NCI-H460 (cell line): ENCODE results near the gene QSER1. TPM values are rescaled to one million over a fixed set of nuclear protein-coding genes. Genes with fewer than 3 reads are reported as not detected.
"Not testable (repeated sequence)": the region's sequence is repeated elsewhere in the genome, so short reads cannot be mapped to it uniquely, and the experiment has no call there.

Source experiments
- DNase-seq: peaks from one replicate; pipeline ENCODE4 v3.0.0-alpha.2; 2016; ENCODE audit warnings: low read depth; ENCODE audit errors: extremely low read depth
- polyA plus RNA-seq: library from polyadenylated mRNA; depleted of rRNA; stranded (reverse); fragments of >200 nt; gene quantifications from 2 replicates; pipeline ENCODE4 v1.2.3, GENCODE V29; 2014; cell fraction: nucleus; rRNA removed
- total RNA-seq: library from RNA; depleted of rRNA; stranded (reverse); fragments of >200 nt; shearing (Covaris generic); gene quantifications from 2 replicates; pipeline ENCODE4 v1.2.3, GENCODE V29; 2014; rRNA removed

Gene QSER1
- total RNA-seq = 21.8 and 22.6 TPM in 2 replicates
- polyA plus RNA-seq = 14.8 and 22.5 TPM in 2 replicates

- peak; percentile 41 for DNase-seq
These were observed at the start of gene QSER1 for GRCh38 chr11:32892355-32893092. QSER1 (plus strand) TSS chr11:32892811; CDS start chr11:32893126, 315 bp downstream.

DNA sequence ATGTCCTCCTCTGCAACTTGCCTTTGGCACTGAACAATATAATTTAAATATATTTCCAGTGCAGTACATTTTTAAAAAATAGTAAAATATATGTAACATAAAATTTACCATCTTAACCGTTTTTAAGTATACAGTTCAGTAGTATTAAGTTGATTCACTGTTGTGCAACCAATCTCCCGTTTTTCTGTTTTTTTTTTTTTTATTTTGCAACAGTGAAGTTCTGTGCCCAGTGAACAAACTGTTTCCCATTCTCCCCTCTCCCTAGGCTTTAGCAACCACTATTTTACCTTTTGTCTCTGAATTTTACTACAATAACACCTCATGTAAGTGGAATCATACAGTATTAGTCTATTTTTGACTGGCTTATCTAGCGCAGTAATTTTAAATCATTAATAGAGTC, 49.1 kb upstream of the QSER1 start:
- DNase-seq = no peak

- no peak for DNase-seq
These were observed 45.1 kb upstream of the QSER1 start for GRCh38 chr11:32847511-32847910.

- DNase-seq = no peak
These were observed 42.9 kb upstream of the QSER1 start for GRCh38 chr11:32849761-32850160.

- no peak for DNase-seq
These were observed 41.4 kb upstream of the QSER1 start for GRCh38 chr11:32851251-32851650.

- DNase-seq = no peak
These were observed 40.4 kb upstream of the QSER1 start for GRCh38 chr11:32852207-32852606.

GRCh38 chr11:32855601-32856000, 37.0 kb upstream of the QSER1 start:
- no peak for DNase-seq

DNA sequence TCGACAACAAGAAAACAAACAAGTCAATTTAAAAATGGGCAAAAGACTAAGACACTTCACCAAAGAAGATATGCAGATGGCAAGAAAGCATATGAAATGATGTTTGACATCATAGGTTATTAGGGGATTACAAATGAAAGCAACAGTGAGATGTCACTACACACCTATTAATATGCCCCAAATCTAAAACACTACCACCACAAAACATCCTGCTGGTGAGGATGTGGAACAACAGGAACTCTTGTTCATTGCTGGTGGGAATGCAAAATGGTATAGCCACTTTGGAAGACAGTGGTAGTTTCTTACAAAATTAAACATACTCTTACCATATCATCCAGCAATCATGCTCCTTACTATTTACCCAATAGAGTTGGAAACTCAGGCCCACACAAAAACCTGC, 33.9 kb upstream of the QSER1 start:
- DNase-seq = no peak

DNA sequence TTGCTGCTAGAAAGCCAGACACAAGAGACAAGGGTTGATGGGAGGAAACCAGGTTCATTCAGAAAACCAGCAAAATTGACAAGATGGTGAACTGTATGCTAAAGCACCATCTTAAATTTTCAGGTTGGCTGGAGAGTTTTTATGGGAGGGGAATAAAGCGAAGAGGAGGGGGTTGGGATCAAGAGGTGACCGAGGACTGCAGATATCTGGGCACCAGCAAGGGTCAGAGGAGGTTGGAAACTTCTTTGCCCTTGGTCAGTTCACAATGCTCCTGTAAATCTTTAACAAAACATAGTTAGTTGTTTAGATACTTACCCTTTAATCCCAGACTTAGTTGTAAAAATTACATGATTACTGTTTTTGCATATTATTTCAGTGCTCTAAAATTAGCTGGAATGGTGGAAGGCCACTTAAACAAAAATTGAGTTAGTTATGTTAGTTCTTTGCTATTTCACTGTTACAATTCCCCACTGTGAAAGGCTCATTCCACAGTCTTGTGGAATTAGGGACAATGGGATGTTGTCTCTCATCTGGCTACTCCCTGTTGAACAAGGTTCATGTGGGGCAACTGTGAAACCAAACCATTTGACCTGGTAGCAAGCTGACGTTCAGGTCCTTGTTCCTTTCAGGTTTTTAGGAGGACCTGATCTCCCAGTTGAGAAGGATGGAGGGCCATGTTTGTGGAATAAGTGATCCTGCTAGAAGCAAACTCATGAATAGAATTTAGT, 30.6 kb upstream of the QSER1 start:
- no peak for DNase-seq

DNA sequence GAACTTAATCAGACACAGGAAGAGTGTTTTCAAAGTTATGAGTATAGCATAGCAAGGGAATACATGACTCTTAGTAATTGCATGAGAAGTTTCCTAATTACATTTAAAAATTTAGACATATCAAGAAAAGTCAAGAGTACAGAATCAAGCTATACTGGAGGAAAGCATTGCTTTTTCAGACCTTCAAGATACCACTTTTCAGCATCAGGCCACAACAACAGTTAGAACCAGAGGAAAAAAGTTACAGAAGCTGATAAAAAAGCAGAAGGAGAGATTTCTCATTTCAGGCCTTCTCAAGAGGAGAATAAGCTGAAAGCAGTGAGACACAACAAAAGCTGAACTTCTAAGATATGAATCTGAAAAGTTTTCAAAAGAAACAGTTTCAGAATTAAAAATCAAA, 28.1 kb upstream of the QSER1 start:
- no peak for DNase-seq

- DNase-seq = not testable (repeated sequence)
These were observed 23.9 kb upstream of the QSER1 start for GRCh38 chr11:32868752-32869151.

DNA sequence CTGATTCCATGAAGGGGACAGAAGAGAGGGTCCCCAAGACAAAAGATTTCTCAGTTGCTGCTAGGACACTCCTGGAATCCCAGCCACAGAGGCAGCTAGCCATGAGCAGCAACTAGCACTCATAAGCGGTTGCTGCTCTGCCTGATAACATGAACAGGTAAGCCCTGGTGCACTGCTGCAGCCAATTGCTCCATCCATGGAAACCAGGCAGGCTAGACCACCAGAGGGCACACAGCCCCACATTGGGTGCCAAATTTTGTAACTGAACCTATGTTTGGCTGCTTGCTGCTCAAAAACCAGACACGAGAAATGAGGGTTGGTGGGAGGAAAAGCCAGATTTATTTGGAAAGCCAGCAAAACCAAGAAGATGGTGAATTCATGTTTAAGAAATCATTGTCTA, 21.9 kb upstream of the QSER1 start:
- DNase-seq = no peak

GRCh38 chr11:32874132-32874531, 18.5 kb upstream of the QSER1 start:
- no peak for DNase-seq

DNA sequence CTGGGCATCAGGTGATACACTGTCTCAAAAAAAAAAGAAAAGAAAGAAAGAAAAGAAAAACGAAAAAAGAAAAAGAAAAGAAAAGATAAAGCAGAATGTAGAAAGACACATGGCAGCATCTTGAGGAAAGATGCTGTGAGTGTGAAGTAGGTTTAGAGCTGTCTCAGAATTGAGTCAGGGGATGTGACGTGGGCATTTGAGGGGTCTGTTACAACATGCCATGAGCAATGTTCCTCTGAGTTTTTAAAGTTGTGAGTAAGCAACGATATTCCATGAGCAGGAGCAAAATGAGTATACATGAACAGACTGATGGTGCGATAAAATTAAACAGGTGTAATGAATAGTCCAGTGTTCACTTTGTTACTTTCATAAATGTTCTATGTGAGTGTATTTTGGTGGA, 11.3 kb upstream of the QSER1 start:
- no peak for DNase-seq

- DNase-seq = no peak
These were observed 9.2 kb upstream of the QSER1 start for GRCh38 chr11:32883421-32883820.

DNA sequence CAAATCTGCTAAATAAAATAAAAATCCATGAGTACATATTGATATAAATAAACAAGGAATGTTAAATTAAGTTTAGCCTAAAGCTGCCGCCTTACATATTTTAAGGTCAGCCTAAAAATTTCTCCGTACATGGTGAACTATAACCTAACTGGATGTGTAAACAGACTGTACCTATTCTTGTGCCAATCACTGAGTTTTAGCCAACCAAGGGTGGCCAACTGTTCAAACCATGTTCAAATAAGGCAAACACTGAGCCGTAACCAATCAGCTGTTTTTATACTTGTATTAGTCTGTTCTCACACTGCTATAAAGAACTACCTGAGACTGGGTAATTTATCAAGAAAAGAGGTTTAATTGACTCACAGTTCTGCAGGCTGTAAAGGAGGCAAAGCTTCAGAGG, 8.6 kb upstream of the QSER1 start:
- DNase-seq = no peak

- no peak for DNase-seq
These were observed 7.7 kb upstream of the QSER1 start for GRCh38 chr11:32884770-32885384.

GRCh38 chr11:32885556-32885955, 7.1 kb upstream of the QSER1 start:
- no peak for DNase-seq

DNA sequence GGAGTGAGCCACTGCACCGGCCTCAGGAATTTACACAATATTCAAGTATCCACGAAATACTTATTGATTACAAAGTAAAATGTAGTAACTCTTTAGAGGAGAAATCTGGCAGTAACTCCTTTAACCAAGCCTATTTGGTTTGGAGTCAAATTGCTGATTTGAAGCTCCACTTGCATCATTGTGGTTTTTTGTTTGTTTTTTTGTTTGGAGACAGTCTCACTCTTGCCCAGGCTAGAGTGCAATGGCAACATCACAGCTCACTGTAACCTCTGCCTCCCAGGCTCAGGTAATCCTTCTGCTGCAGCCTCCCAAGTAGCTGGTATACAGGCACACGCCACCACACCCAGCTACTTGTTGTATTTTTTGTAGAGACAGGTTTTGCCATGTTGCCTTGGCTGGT, 6.4 kb upstream of the QSER1 start:
- no peak for DNase-seq

- not testable (repeated sequence) for DNase-seq
These were observed 4.8 kb upstream of the QSER1 start for GRCh38 chr11:32887707-32888383.

GRCh38 chr11:32888384-32888710, 4.3 kb upstream of the QSER1 start:
- not testable (repeated sequence) for DNase-seq
